Spleen (tissue), 11 donors: ENCODE results near the gene MLXIP. TPM values are rescaled to one million over a fixed set of nuclear protein-coding genes. Genes with fewer than 3 reads are reported as not detected.

ENCODE experiments used
- DNase-seq: peaks from one replicate; pipeline ENCODE4 v3.0.0-alpha.2; 2020
- H3K27ac ChIP-seq, 8 donors: fragments of 200-600 bp; sonication (generic) in 7 of 8; 1 replicate in 4 of 8; 2 replicates in 4 of 8; pipeline versions ENCODE4 v1.5.0 to v1.8.0; 2016 to 2021; ENCODE audit warnings: inconsistent platforms in 4 of 8, mild to moderate bottlenecking in 4 of 8, moderate library complexity in 1 of 8
- H3K27me3 ChIP-seq, 7 donors: fragments of 200-600 bp; sonication (generic) in 6 of 7; replicated peaks in 1 of 7; 1 replicate in 4 of 7; 2 replicates in 3 of 7; pipeline versions ENCODE4 v1.5.0 to v1.8.0; 2016 to 2021; ENCODE audit warnings: inconsistent platforms in 3 of 7, mild to moderate bottlenecking in 1 of 7
- H3K36me3 ChIP-seq, 6 donors: fragments of 200-600 bp; sonication (generic) in 5 of 6; 1 replicate in 4 of 6; 2 replicates in 2 of 6; pipeline versions ENCODE4 v1.5.0 to v1.8.0; 2016 to 2021; ENCODE audit warnings: inconsistent platforms in 2 of 6
- H3K4me1 ChIP-seq, 6 donors: fragments of 200-600 bp; sonication (generic) in 5 of 6; 1 replicate in 3 of 6; 2 replicates in 3 of 6; pipeline versions ENCODE4 v1.5.0 to v1.8.0; 2016 to 2021; ENCODE audit warnings: inconsistent platforms in 3 of 6
- H3K4me3 ChIP-seq, 8 donors: fragments of 200-600 bp; sonication (generic) in 7 of 8; 1 replicate in 4 of 8; 2 replicates in 4 of 8; pipeline versions ENCODE4 v1.5.0 to v1.8.0; 2016 to 2021; ENCODE audit warnings: inconsistent platforms in 4 of 8, mild to moderate bottlenecking in 4 of 8, moderate library complexity in 2 of 8
- H3K9me3 ChIP-seq, 8 donors: fragments of 200-600 bp; sonication (generic) in 7 of 8; 1 replicate in 4 of 8; 2 replicates in 4 of 8; pipeline versions ENCODE4 v1.5.0 to v1.8.0; 2016 to 2021; ENCODE audit warnings: inconsistent platforms in 4 of 8
- POLR2A ChIP-seq, 3 donors: fragments of 450-650 bp; IDR thresholded peaks; one replicate each; pipeline ENCODE4 v1.5.1; 2017; ENCODE audit warnings: antibody characterized with exemption in 3 of 3, mild to moderate bottlenecking in 1 of 3
- POLR2AphosphoS5 ChIP-seq, 3 donors: sonication (generic); formaldehyde crosslinking; IDR thresholded peaks; one replicate each; pipeline ENCODE4 v1.5.1; 2017; ENCODE audit warnings: antibody characterized with exemption in 3 of 3
- WGBS, 5 donors: extraction: QIAGEN DNeasy Blood & Tissue Kit in 3 of 5; methylation state at CpG; one replicate each; pipeline versions ENCODE4 v1.1.5 to v1.1.7; 2013 to 2018; 5-methylcytosine and 5-hydroxymethylcytosine counted together
- intact Hi-C: fragments of 100-400 bp; cut with DNase I; formaldehyde crosslinking; loops from one replicate; pipeline ENCODE4 v1.15.0; 2023; ENCODE audit warnings: low total_unique reads
- polyA plus RNA-seq, 3 donors: library from polyadenylated mRNA; stranded (reverse); fragments of 200-250 nt; gene quantifications; one replicate each; pipeline ENCODE4 v1.2.1, GENCODE V29; 2013
- total RNA-seq, 7 donors: library from RNA; depleted of rRNA in 3 of 7; stranded (reverse); fragments of >200 nt in 3 of 7; fragmentation: NEBNext Ultra II Directional in 4 of 7; extraction: Animal tissue kit (Norgen Biotek cat#: 25700) in 4 of 7; gene quantifications; one replicate each; pipeline versions ENCODE4 v1.1.0 to v1.2.1, GENCODE V29; 2016 to 2021
- TF ChIP-seq, protein P1 (sequence below), 11 experiments: fragments of 200-600 bp in 7 of 11; fragments of 450-650 bp in 4 of 11; sonication (generic) in 4 of 11; IDR thresholded peaks in 8 of 11; conservative IDR thresholded peaks in 3 of 11; 1 replicate in 7 of 11; 2 replicates in 4 of 11; pipeline versions ENCODE4 v1.4.0 to v1.8.0; 2016 to 2021; ENCODE audit warnings: antibody characterized with exemption in 11 of 11, inconsistent platforms in 4 of 11, mild to moderate bottlenecking in 1 of 11
- donor health status: healthy with polysubstance abuse.
- donor health status: DM: no; HTN: no; CAD: no; lungs with moderate emphysema.
- donor health status: DM: no; HTN: no; CAD: no.
- donor health status: Bipolar disorder and iron deficiency.
- donor health status: healthy.
- donor health status: DM: no; HTN: no; CAD: no.
- donor health status: DM: yes; HTN: yes; CAD: no.

Gene MLXIP
- total and polyA plus RNA-seq, 10 donors, result 7.8 to 97.1 (median 66.8) TPM

DNA sequence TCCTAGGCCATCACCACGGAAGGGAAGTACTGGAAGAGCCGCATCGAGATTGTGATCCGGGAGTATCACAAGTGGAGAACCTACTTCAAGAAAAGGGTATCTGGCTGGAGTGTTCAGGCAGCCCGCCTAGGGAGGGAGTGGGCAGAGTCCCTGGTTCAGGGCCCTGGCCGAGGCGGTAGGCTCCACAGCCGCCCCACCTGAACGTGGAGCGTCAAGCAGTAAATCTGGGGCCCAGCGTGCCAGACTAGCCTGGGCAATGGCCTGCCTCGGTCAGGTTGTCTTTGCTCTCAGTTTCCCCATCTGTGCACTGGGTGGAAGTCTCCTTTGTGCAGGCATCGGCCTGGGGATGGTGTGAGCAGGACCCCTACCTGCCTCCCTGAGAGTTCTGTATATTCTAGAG, 50.6 kb downstream of the MLXIP start:
- Histone ChIP-seq H3K4me3 (no peak overlapping the region), H3K9me3 (no peaks in the 10 kb centered on the region), H3K27ac (no peak overlapping the region), H3K36me3 (peaks cover 7 to 77% (median 67%) of the 10 kb centered on the region in 6 donors), H3K4me1 (peaks cover 0 to 28% (median 16%) of the 10 kb centered on the region in 6 donors), H3K27me3 (no peaks in the 10 kb centered on the region)
- TF ChIP-seq POLR2AphosphoS5 (IDR thresholded peaks at IDR 0.05), result peak in 1 of 3 donors; percentile 61
- no peak for TF ChIP-seq POLR2A (IDR thresholded peaks at IDR 0.05)
- intact Hi-C loops, result no loop called here
- no peak for DNase-seq
- 87 to 98% (median 96%) methylated on average over 7 to 13 of the region's 13 CpGs for WGBS, 5 donors

DNA sequence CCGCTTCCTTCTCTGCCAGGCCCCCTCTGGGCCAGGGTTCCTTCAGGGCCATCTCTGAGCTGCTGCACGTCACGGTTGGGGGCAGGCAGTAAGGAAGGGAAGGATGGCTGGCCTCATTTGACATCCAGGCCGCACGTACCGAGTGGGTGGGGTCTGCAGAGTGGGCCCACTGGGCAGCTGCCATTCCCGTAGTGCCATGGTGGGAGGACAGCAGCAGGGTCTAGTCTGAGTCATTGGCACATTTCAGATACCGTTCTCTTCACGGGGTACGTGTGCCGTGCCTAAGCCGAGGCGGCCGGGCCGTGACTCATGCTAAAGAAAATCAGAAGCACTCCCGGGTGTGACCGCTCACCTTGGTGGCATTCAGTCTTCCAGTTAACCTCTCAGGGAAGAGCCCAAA, 51.6 kb downstream of the MLXIP start:
- TF ChIP-seq, protein P1, sequence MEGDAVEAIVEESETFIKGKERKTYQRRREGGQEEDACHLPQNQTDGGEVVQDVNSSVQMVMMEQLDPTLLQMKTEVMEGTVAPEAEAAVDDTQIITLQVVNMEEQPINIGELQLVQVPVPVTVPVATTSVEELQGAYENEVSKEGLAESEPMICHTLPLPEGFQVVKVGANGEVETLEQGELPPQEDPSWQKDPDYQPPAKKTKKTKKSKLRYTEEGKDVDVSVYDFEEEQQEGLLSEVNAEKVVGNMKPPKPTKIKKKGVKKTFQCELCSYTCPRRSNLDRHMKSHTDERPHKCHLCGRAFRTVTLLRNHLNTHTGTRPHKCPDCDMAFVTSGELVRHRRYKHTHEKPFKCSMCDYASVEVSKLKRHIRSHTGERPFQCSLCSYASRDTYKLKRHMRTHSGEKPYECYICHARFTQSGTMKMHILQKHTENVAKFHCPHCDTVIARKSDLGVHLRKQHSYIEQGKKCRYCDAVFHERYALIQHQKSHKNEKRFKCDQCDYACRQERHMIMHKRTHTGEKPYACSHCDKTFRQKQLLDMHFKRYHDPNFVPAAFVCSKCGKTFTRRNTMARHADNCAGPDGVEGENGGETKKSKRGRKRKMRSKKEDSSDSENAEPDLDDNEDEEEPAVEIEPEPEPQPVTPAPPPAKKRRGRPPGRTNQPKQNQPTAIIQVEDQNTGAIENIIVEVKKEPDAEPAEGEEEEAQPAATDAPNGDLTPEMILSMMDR (IDR thresholded peaks at IDR 0.05 in 8 of 11, conservative IDR thresholded peaks at IDR 0.05 in 3 of 11), result no peak
- peak in 1 of 3 donors; percentile 56 for TF ChIP-seq POLR2AphosphoS5 (IDR thresholded peaks at IDR 0.05)

DNA sequence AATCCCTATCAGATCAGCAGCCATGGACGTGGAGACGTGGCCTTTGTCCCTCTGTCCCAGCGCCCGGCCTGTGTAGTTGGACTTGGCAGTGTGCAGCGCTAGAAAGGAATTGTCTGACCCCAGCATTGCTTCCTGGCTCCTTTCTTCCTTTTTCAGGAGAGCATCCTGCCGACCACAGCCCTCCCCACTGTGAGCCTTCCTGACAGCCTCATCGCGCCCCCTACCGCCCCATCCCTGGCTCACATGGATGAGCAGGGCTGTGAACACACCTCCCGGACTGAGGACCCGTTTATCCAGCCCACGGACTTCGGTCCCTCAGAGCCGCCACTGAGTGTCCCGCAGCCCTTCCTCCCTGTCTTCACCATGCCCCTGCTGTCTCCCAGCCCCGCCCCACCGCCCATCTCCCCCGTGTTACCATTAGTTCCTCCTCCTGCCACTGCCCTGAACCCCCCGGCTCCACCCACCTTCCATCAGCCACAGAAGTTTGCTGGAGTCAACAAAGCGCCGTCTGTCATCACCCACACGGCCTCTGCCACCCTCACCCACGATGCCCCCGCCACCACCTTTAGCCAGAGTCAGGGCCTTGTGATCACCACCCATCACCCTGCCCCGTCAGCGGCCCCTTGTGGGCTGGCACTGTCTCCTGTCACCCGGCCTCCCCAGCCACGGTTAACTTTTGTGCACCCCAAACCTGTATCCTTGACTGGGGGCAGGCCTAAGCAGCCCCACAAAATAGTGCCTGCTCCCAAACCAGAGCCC, 54.8 kb downstream of the MLXIP start:
- 82 to 86% (median 83%) methylated on average over 28 of the region's 28 CpGs for WGBS, 5 donors
- H3K27me3 ChIP-seq, result no peaks in the 10 kb centered on the region
- H3K4me1 ChIP-seq, result no peaks in the 10 kb centered on the region
- TF ChIP-seq, protein P1 (IDR thresholded peaks at IDR 0.05 in 8 of 11, conservative IDR thresholded peaks at IDR 0.05 in 3 of 11), result no peak
- TF ChIP-seq POLR2A (IDR thresholded peaks at IDR 0.05), result no peak
- peak in 1 of 3 donors; percentile 65 for TF ChIP-seq POLR2AphosphoS5 (IDR thresholded peaks at IDR 0.05)
- H3K4me3 ChIP-seq, result no peak overlapping the region
- no peak for DNase-seq
- H3K27ac ChIP-seq, result no peak overlapping the region
- H3K36me3 ChIP-seq, result peaks cover 7 to 100% (median 78%) of the 10 kb centered on the region in 6 donors
- intact Hi-C loops, result loop anchor here (5.0 kb wide), 1 partner anchor 54 kb away; no protein-coding TSS in a partner anchor
- H3K9me3 ChIP-seq, result no peaks in the 10 kb centered on the region

More for the DNA sequence above, 51.6 kb downstream of the MLXIP start:
- H3K27me3 ChIP-seq, result no peaks in the 10 kb centered on the region
- H3K36me3 ChIP-seq, result peaks cover 7 to 88% (median 72%) of the 10 kb centered on the region in 6 donors
- no peaks in the 10 kb centered on the region for H3K9me3 ChIP-seq
- DNase-seq, result no peak
- H3K27ac ChIP-seq, result no peak overlapping the region
- WGBS, 5 donors, result 86 to 93% (median 90%) methylated on average over 13 to 17 of the region's 17 CpGs
- intact Hi-C loops, result loop anchor here (5.0 kb wide), 1 partner anchor 57 kb away; no protein-coding TSS in a partner anchor
- peaks cover 0 to 19% (median 11%) of the 10 kb centered on the region in 6 donors for H3K4me1 ChIP-seq
- no peak overlapping the region for H3K4me3 ChIP-seq

DNA sequence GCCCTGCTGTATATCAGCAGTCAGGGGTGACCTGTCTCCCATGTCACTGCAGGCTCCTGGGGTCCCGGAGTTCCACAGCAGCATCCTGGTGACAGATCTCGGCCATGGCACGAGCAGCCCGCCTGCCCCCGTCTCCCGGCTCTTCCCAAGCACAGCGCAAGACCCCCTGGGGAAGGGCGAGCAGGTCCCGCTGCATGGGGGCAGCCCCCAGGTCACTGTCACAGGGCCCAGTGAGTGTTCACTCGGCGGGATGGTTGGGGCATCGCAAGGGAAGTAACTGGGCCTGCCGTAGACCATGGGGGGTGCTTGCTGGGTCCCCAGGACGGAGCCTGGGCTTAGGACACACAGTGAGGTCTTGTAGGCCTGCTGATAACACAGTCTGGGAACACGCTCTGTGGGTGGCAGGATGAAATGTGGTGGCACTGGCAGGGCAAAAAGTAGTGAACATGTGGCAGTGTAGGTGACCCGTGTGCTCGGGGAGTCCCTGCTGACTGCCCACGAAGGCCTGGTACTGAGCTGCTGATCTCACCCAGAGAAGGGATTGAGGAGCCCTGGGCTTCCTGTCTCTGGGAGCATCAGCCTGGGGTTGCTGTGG, 57.0 kb downstream of the MLXIP start:
- TF ChIP-seq POLR2A (IDR thresholded peaks at IDR 0.05), result no peak
- TF ChIP-seq POLR2AphosphoS5 (IDR thresholded peaks at IDR 0.05), result peak in 2 of 3 donors; percentile 6 to 72
- Histone ChIP-seq H3K4me3 (no peak overlapping the region), H3K4me1 (no peaks in the 10 kb centered on the region), H3K27me3 (no peaks in the 10 kb centered on the region), H3K27ac (no peak overlapping the region), H3K9me3 (no peaks in the 10 kb centered on the region), H3K36me3 (peaks cover 0 to 100% (median 76%) of the 10 kb centered on the region in 6 donors)
- intact Hi-C loops, result no loop called here
- DNase-seq, result no peak
- 94 to 98% (median 97%) methylated on average over 10 to 18 of the region's 18 CpGs for WGBS, 5 donors

DNA sequence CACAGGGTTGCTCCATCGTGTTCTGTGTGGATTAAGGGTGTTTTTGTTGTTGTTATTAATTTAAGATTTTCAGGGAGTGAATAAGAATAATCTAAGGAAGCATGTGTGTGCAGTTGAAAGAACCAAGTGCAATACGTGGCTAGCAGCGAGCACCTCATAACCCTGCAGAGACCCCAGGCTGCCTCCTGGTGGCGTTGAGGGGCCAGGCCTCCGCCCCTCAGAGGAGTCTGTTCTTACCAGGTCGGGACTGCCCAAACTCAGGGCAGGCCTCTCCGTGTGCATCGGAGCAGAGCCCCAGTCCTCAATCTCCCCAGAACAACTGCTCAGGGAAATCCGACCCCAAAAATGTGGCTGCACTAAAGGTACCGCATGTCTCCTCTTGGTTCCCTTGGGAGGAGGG, 58.7 kb downstream of the MLXIP start:
- H3K27me3 ChIP-seq, result no peaks in the 10 kb centered on the region
- H3K4me3 ChIP-seq, result no peak overlapping the region
- intact Hi-C loops, result no loop called here
- H3K9me3 ChIP-seq, result no peaks in the 10 kb centered on the region
- no peaks in the 10 kb centered on the region for H3K4me1 ChIP-seq
- H3K27ac ChIP-seq, result no peak overlapping the region
- H3K36me3 ChIP-seq, result peaks cover 8 to 100% (median 78%) of the 10 kb centered on the region in 6 donors
- TF ChIP-seq, protein P1 (IDR thresholded peaks at IDR 0.05 in 8 of 11, conservative IDR thresholded peaks at IDR 0.05 in 3 of 11), result no peak
- no peak for TF ChIP-seq POLR2A (IDR thresholded peaks at IDR 0.05)
- no peak for TF ChIP-seq POLR2AphosphoS5 (IDR thresholded peaks at IDR 0.05)
- no peak for DNase-seq
- whole genome bisulfite sequencing, 5 donors, result 86 to 90% (median 88%) methylated on average over 10 of the region's 10 CpGs
